GM12892 (cell line): ENCODE measurements around the gene GAD1.

ENCODE experiments used
- DNase-seq: peaks from one replicate; pipeline ENCODE4 v3.0.0; 2011; ENCODE audit not compliant: insufficient read length
- FAIRE-seq: peaks from 2 replicates; lab custom pipeline; 2011; peaks lifted over from hg19 to GRCh38; lab: Jason Lieb, UNC
- POLR2A ChIP-seq: IDR thresholded peaks from 2 replicates; pipeline ENCODE4 v1.6.1; 2011; ENCODE audit warnings: low read depth, low read length, control low read depth
- POLR2AphosphoS5 ChIP-seq: IDR thresholded peaks from 2 replicates; pipeline ENCODE4 v1.6.1; 2011; ENCODE audit warnings: low read depth, low read length, control low read depth
- TAF1 ChIP-seq: IDR thresholded peaks from 2 replicates; pipeline ENCODE4 v1.6.1; 2011; ENCODE audit warnings: low read depth, mild to moderate bottlenecking, control low read depth, low read length, borderline replicate concordance

GAD1 gene

DNA sequence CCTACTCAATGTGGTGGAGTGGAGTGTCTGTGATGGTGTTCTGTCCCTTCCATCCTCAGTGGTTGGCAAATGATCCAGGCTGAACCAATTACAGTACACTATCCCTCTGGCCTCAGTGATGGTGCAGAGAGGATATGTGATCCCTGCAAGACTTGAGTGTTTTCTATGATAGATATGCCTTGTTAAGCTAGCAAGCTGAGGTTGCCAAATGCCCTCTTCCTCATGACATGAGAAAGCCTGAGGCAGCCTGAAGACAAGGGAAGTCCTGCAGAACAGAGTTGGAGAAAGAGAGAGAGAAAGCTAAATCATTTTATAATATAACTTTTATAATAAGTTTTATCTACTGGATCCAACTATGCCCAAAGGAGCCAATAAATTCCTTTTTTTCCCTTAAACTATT, 70.8 kb downstream of the GAD1 start:
- FAIRE-seq (no peak), DNase-seq (no peak)
- TF ChIP-seq TAF1 (no peak), POLR2AphosphoS5 (no peak)

DNA sequence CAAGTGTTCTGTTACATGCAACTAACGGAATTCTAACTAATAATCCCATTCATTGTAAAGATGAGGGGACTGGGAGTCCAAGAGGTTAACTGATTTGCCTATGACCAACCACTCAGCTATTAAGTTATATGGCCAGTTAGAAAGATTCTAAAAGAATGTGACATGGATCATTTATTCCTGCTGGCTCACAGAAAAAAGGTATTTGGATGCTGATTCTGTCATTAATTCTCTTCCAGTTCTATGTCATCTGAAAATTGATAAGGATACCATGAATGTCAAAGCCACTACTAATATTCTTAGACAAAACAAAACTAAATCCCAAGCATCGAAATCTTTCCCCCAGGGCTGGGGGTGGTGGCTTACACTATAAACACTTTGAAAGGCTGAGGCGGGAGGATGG, 71.2 kb downstream of the GAD1 start:
- DNase-seq (no peak), FAIRE-seq (no peak)
- TF ChIP-seq POLR2AphosphoS5 (no peak), TAF1 (no peak), POLR2A (no peak)

DNA sequence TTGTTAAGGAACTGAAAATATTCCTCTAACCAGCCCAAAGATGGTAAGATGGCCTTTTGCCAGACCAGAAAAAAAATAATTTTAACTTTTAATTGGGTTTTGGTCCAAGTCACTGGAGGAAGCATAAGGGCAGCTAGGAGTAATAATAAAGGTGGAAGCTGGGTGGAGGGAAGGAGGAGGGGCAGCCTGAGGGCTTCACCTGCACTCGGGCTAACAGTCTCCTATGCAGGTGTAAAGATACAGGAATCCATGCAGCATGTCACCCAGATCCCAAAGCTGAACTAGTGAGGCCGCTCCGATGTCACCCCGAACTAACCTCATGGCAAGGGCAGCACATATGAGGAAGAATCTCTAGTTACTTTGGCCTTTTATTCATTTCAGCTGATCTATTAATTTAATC, 75.2 kb downstream of the GAD1 start:
- DNase-seq (no peak), FAIRE-seq (no peak)
- TF ChIP-seq POLR2A (no peak), TAF1 (no peak), POLR2AphosphoS5 (no peak)

DNA sequence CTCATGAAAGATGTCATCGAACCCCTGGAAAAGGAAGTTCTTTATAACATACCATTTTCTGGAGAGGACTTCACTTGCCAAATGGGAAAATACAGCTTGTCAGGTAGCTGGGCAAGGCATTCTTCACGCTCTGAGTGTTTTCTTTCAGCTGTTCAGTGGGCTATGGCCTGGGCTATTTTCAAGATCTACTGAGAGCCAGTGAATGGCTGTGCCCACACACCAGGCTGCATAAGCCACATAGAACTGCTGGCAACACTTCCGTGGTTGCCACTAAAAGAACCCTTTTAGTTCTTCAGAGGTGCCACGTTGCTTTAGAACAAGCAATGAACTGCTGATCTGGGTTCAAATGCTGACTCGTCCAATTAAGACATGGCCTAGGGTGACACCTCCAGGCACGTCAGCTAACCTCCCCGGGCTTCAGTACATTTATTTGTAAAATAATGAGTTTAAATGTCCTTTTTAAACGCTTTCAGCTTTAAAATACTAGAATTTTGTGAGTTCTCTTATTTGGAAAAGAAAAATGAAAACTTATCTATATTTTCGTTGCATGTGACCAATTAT, 75.8 kb downstream of the GAD1 start:
- FAIRE-seq (no peak), DNase-seq (no peak)
- TF ChIP-seq POLR2A (no peak), POLR2AphosphoS5 (no peak), TAF1 (no peak)

DNA sequence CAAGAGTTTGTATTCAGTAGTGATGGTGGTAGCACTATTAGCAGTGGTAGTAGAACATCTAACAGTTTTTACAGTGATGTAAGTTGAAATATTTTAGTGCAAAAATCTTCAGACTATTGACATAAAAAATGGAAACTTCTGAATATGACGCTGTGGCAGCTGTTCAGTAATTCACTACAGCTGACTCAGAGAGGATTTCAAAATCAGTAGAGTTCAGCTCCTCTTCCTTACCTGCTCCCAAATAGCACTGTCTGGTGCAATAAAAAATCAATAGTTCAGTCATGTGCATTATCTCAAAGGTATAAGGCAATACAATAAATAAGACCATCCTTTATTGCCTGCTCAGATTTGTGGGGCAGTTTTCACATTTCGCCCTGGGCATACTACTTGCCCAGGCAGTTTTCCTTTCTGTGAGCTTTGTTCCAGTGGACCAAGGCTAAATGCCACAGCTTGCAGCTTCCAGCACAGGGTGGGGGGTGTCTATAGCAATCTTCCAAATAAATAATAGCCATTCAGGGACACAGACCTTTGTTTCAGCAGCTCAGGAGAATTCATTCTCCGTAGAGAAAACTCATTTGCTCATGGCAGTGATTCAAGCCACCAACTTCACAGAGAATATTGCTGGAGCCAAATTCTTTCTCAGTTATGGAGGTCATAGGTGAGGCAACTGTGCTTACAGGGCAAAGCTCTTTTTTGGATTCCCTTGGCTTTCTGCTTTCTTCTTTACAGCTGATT, 78.5 kb downstream of the GAD1 start:
- DNase-seq (no peak), FAIRE-seq (no peak)
- TF ChIP-seq TAF1 (no peak), POLR2AphosphoS5 (no peak), POLR2A (no peak)

DNA sequence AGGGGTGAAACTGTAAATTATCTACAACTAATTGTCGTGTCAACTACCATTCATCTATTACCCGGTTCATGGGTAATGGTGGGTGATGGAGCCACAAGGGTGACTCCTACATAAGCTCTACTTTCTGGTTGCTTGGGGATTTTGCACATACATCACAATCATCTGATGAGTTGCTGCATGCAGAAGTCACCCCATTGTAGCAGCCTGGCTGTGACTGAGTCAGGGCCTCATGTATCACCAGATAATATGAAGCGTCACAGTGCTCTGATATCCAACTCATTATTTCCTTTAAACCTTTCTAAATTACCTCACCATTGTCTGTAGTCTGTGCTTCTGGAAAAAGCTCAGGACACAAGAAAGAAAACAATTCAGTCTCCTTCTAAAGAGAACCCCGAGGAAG, 79.9 kb downstream of the GAD1 start:
- FAIRE-seq (no peak), DNase-seq (no peak)
- no peak for TF ChIP-seq POLR2A
- no peak for TF ChIP-seq POLR2AphosphoS5
- TF ChIP-seq TAF1, result no peak

DNA sequence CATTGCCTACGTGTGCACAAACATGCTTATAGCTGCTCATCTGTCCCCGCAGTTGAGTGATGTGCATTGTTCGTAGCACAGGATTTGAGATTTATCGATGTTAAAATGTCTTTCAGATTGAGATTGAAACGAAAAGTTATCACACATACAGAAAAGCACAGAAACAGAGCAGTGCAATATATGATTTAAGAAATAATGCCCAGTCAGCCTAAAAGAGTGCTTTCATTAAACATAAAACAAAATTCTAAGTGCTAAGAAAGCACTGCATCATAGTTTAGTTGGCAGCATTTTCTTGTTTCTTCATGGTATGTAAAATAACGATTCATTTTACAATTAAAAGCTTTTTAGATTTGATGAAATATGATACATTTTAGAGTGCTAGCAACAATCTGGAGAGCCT, 80.4 kb downstream of the GAD1 start:
- no peak for TF ChIP-seq TAF1
- no peak for TF ChIP-seq POLR2A
- TF ChIP-seq POLR2AphosphoS5, result no peak
- FAIRE-seq, result no peak
- DNase-seq, result no peak

DNA sequence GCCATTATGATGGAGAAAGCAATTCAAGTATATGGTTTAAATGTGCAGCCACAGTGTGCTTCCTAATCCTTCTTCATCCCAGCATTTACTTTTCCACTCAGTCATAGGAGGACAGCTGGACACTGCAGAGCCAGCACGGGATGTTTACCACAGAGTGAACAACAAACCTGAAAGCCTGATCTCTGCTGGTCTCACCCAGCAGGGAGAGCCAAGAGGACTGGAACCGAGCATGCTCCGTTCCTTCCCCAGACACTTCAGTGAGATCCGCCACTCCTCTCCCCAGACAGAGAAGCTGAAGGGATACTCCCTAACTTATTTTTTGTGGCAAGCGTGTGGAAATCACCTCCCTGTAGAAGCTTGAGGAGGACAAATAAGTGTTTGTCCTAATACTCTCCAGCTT, 89.2 kb downstream of the GAD1 start:
- FAIRE-seq (no peak), DNase-seq (no peak)
- no peak for TF ChIP-seq POLR2AphosphoS5
- TF ChIP-seq TAF1, result no peak
- no peak for TF ChIP-seq POLR2A
